Neural cell (in vitro differentiated cells): ENCODE data around the gene SNX17.

ENCODE experiments used
- CTCF ChIP-seq: fragments of 450-650 bp; IDR thresholded peaks from 2 replicates; pipeline ENCODE4 v1.5.1; 2014; ENCODE audit warnings: antibody characterized with exemption, mild to moderate bottlenecking, moderate library complexity; ENCODE audit not compliant: poor library complexity, severe bottlenecking
- EP300 ChIP-seq: fragments of 450-650 bp; conservative IDR thresholded peaks from 2 replicates; pipeline ENCODE4 v1.6.1; 2014; ENCODE audit warnings: antibody characterized with exemption, mild to moderate bottlenecking, moderate library complexity; ENCODE audit not compliant: poor library complexity, severe bottlenecking
- POLR2AphosphoS5 ChIP-seq: IDR thresholded peaks from 2 replicates; pipeline ENCODE4 v1.6.1; 2012
- RAD21 ChIP-seq: fragments of 450-650 bp; conservative IDR thresholded peaks from 2 replicates; pipeline ENCODE4 v1.6.1; 2014; ENCODE audit warnings: antibody characterized with exemption, mild to moderate bottlenecking, moderate library complexity

DNA sequence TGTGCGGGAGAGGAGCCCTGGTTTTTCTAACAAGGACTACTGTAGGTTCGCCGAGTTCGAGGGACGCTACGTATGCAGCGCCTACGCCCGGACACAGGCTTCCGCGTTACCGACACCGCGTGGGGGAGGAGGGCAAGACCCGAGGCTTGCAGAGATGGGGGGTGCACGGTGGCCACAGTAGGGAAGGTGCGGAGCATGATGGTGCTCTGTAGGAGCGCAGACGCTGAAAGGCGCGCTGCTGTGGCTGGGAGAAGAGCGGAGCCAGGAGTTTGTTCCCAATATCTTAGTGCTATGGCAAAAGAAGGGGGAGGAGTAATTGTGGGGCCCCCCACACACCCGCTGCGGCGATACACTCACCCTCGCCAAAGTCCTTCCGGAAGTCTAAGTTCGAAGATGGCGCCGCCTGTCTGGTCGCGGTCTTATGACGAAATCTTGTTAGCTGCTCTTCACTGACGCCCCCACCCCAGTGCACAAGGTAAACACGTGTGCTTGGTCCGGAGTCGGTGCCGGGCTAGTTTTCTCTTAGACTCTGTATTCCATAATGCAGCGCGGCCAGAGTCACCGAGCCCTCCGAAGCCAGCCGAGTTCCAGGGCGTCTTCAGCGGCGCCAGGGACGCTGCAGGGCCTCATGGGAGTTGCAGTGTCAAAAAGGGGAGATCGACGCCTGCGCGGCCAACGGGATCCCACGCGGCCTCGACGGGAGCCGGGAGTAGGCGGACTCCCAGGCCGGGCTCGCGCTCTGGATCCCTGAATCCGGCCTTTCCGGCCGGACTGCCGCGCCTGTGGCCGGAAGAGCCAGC, 13.8 kb upstream of the SNX17 start, which contains the start of gene GTF3C2:
- TF ChIP-seq CTCF (peak; percentile 19), RAD21 (no peak), EP300 (peak; percentile 67), POLR2AphosphoS5 (peak; percentile 72)
